Breast epithelium (tissue), 4 donors: Measurements from ENCODE around the gene MYO5B. TPM values are rescaled to one million over a fixed set of nuclear protein-coding genes. Genes with fewer than 3 reads are reported as not detected.

Source experiments
- DNase-seq, 2 donors: peaks; one replicate each; pipeline ENCODE4 v3.0.0-alpha.2; 2019; ENCODE audit warnings: low spot score in 2 of 2
- H3K27ac ChIP-seq, 2 donors: fragments of 200-600 bp; sonication (generic) in 1 of 2; one replicate each; pipeline ENCODE4 v1.5.1; 2016 to 2019; ENCODE audit warnings: mild to moderate bottlenecking in 1 of 2
- H3K27me3 ChIP-seq, 2 donors: fragments of 200-600 bp; sonication (generic) in 1 of 2; one replicate each; pipeline versions ENCODE4 v1.5.1 to v1.6.0; 2017 to 2019; ENCODE audit warnings: control low read depth in 1 of 2, mild to moderate bottlenecking in 1 of 2
- H3K36me3 ChIP-seq: fragments of 200-600 bp; one replicate; pipeline ENCODE4 v1.5.1; 2019
- H3K4me1 ChIP-seq, 2 donors: fragments of 200-600 bp; sonication (generic); one replicate each; pipeline ENCODE4 v1.5.1; 2016 to 2019; ENCODE audit warnings: control low read depth in 1 of 2
- H3K4me3 ChIP-seq, 3 donors: fragments of 200-600 bp; sonication (generic); 1 replicate in 2 of 3; 2 replicates in 1 of 3; pipeline ENCODE4 v1.5.1; 2016 to 2019; ENCODE audit warnings: mild to moderate bottlenecking in 3 of 3, moderate library complexity in 2 of 3
- H3K9me3 ChIP-seq, 2 donors: fragments of 200-600 bp; sonication (generic) in 1 of 2; one replicate each; pipeline ENCODE4 v1.5.1; 2016 to 2019; ENCODE audit warnings: control low read depth in 1 of 2
- POLR2A ChIP-seq: fragments of 450-650 bp; IDR thresholded peaks from one replicate; pipeline ENCODE4 v1.6.1; 2016; ENCODE audit warnings: antibody characterized with exemption, mild to moderate bottlenecking, moderate library complexity
- POLR2AphosphoS5 ChIP-seq, 3 donors: sonication (generic); formaldehyde crosslinking; IDR thresholded peaks; one replicate each; pipeline ENCODE4 v1.6.1; 2017; ENCODE audit warnings: antibody characterized with exemption in 3 of 3
- intact Hi-C: fragments of 100-400 bp; cut with DNase I; formaldehyde crosslinking; loops from one replicate; pipeline ENCODE4 v1.15.1; 2023; ENCODE audit warnings: low total_unique reads
- total RNA-seq, 3 donors: library from RNA; depleted of rRNA; stranded (reverse); fragments of >200 nt; gene quantifications; one replicate each; pipeline ENCODE4 v1.1.0, GENCODE V29; 2016
- TF ChIP-seq, protein P1 (sequence below), 3 donors: fragments of 450-650 bp; IDR thresholded peaks; one replicate each; pipeline ENCODE4 v1.5.1; 2016 to 2017; ENCODE audit warnings: antibody characterized with exemption in 3 of 3, mild to moderate bottlenecking in 3 of 3, moderate library complexity in 3 of 3

MYO5B gene
- total RNA-seq, 3 donors from 2014 or later: 2.4 to 53.1 (median 22.0) TPM

DNA sequence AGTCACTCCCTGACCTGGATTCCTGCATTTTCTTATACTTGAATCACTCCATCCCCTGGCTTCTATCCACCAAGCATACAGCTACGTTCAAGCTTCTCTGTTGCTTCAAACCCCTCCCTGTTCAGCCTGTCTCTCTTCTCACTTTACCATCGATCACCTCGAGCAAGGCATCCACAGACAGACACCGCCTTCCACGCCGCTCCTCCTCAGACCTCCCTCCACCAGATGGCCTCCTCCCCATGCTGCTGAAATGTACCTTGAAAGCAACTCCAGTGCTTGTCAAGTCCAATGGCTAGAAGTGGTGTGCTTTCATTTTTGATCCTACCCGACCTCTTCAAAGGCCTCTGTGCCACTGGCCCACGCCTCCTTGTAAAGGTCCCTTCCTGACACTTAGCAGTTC lies 250.3 kb downstream of the MYO5B start:
- no peaks in the 10 kb centered on the region for H3K4me1 ChIP-seq
- H3K9me3 ChIP-seq: no peaks in the 10 kb centered on the region
- no peak overlapping the region for H3K4me3 ChIP-seq
- H3K27ac ChIP-seq: no peak overlapping the region
- intact Hi-C loops: no loop called here
- no peaks in the 10 kb centered on the region for H3K27me3 ChIP-seq
- H3K36me3 ChIP-seq: no peaks in the 10 kb centered on the region
- TF ChIP-seq, protein P1, sequence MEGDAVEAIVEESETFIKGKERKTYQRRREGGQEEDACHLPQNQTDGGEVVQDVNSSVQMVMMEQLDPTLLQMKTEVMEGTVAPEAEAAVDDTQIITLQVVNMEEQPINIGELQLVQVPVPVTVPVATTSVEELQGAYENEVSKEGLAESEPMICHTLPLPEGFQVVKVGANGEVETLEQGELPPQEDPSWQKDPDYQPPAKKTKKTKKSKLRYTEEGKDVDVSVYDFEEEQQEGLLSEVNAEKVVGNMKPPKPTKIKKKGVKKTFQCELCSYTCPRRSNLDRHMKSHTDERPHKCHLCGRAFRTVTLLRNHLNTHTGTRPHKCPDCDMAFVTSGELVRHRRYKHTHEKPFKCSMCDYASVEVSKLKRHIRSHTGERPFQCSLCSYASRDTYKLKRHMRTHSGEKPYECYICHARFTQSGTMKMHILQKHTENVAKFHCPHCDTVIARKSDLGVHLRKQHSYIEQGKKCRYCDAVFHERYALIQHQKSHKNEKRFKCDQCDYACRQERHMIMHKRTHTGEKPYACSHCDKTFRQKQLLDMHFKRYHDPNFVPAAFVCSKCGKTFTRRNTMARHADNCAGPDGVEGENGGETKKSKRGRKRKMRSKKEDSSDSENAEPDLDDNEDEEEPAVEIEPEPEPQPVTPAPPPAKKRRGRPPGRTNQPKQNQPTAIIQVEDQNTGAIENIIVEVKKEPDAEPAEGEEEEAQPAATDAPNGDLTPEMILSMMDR (IDR thresholded peaks at IDR 0.05): no peak
- TF ChIP-seq POLR2AphosphoS5 (IDR thresholded peaks at IDR 0.05): no peak
- DNase-seq: no peak

DNA sequence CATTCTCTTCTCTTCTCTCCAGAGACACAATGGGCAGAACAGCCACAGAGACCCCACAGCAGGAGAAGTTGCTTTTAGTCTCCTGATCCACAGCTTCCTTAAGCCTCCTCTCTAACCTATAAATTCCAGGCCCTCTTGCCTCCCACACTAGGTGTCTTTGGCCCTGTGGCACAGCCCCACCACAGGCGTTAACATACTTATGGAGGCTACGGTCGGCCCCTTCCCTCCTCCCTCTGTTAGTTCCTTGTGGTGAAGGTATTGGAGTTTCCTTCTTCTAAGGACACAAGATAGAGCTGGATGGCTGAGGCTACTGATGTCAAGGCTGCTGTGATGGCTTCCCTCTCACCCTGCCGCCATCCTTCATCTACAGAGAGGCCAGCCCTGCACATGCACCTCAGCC lies 258.1 kb downstream of the MYO5B start:
- Histone ChIP-seq H3K9me3 (no peaks in the 10 kb centered on the region), H3K27me3 (no peaks in the 10 kb centered on the region), H3K27ac (no peak overlapping the region), H3K4me3 (no peak overlapping the region), H3K36me3 (no peaks in the 10 kb centered on the region), H3K4me1 (no peaks in the 10 kb centered on the region)
- no peak for DNase-seq
- TF ChIP-seq, protein P1 (IDR thresholded peaks at IDR 0.05): no peak
- TF ChIP-seq POLR2A (no peak), POLR2AphosphoS5 (IDR thresholded peaks at IDR 0.05) (no peak)
- intact Hi-C loops: no loop called here

DNA sequence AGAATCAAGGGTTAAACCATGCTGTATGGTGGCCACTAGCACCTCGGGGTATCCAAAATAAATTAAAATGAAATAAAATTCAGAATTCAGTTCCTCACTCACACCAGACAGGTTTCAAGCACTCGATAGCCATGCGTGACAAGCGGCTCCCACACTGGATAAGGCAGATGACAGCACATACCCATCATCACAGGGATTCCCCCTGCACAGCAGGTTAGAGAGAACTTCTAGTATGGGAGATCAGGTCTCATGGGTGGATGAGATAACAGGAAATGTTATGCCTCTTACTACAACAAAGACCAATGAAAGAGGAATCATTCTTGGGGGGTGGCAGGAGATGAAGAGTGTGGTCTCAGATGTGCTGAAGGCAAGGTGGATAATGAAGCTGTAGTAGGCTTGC lies 259.7 kb downstream of the MYO5B start:
- no peak overlapping the region for H3K4me3 ChIP-seq

DNA sequence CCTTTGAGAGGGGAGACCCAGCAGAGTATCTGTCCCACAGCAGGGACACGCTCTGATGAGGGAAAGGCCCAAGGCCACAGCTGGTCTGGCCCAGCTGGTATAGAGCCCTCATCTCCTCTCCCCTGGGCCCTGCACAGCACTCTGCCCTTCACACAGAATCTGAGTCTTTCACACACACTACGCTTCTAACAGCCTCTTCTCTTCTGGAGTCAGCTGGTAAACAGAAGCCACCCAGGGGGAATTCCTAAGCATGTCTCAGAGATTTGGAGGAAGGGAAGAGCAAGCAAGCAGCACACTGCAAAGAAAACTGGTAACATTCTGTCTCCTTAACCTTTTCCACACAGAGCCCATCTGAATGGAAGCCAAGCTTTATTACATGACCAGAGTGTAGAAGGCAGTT lies 260.5 kb downstream of the MYO5B start:
- DNase-seq: no peak

More for the DNA sequence above, 259.7 kb downstream of the MYO5B start:
- Histone ChIP-seq H3K27ac (no peak overlapping the region), H3K27me3 (no peaks in the 10 kb centered on the region), H3K36me3 (no peaks in the 10 kb centered on the region), H3K9me3 (no peaks in the 10 kb centered on the region), H3K4me1 (no peaks in the 10 kb centered on the region)
- no peak for DNase-seq
- TF ChIP-seq POLR2A: no peak
- no peak for TF ChIP-seq POLR2AphosphoS5 (IDR thresholded peaks at IDR 0.05)
- TF ChIP-seq, protein P1 (IDR thresholded peaks at IDR 0.05): no peak
- intact Hi-C loops: loop anchor here (2.0 kb wide), 1 partner anchor 54 kb away; no protein-coding TSS in a partner anchor

DNA sequence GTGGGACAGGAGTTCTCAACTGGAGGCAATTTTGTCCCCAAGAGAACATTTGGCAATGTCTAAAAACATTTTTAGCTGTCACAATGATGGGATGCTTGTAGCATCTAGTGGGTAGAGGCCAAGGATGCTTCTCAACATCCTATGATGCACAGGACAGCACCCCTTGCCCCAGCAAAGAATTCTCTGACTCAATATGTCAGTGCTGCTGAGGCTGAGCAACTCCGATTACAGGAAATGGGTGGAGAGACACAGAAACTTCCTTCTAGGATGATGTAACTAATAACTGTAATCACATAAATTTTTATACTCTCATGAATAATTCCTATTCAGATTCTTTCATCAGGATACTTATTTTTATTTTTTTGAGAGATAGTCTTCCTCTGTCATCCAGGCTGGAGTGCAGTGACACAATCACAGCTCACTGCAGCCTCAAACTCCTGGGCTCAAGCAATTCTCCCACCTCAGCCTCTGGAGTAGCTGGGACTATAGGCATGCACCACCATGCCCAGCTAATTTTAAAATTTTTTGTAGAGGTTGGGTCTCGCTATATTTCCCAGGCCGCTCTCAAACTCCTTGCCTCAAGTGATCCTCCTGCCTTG lies 261.3 kb downstream of the MYO5B start:
- DNase-seq: no peak
- Histone ChIP-seq H3K27ac (no peak overlapping the region), H3K4me1 (no peaks in the 10 kb centered on the region), H3K36me3 (no peaks in the 10 kb centered on the region), H3K4me3 (no peak overlapping the region), H3K9me3 (no peaks in the 10 kb centered on the region), H3K27me3 (no peaks in the 10 kb centered on the region)
- intact Hi-C loops: loop anchor here (2.0 kb wide), 1 partner anchor 53 kb away; no protein-coding TSS in a partner anchor
- TF ChIP-seq POLR2AphosphoS5 (IDR thresholded peaks at IDR 0.05) (no peak), POLR2A (no peak)
- TF ChIP-seq, protein P1 (IDR thresholded peaks at IDR 0.05): no peak

More for the DNA sequence above, 260.5 kb downstream of the MYO5B start:
- TF ChIP-seq POLR2AphosphoS5 (IDR thresholded peaks at IDR 0.05): no peak
- Histone ChIP-seq H3K27me3 (no peaks in the 10 kb centered on the region), H3K4me3 (no peak overlapping the region), H3K9me3 (no peaks in the 10 kb centered on the region), H3K4me1 (no peaks in the 10 kb centered on the region), H3K36me3 (no peaks in the 10 kb centered on the region), H3K27ac (no peak overlapping the region)
- intact Hi-C loops: loop anchor here (2.0 kb wide), 1 partner anchor 54 kb away; no protein-coding TSS in a partner anchor
